HCT116 (cell line): Measurements from ENCODE around the gene GIN1. TPM values are rescaled to one million over a fixed set of nuclear protein-coding genes. Genes with fewer than 3 reads are reported as not detected.

ENCODE experiments used
- ATAC-seq: fragments of 200-7000 bp; cut with Tn5 transposase; 2 replicates; pipeline ENCODE4 v1.9.1; 2020; ENCODE audit warnings: mild to moderate bottlenecking, moderate library complexity
- BruUV-seq: library from RNA; stranded (reverse); fragments of 400-500 nt; replicated peaks from 2 replicates; lab custom pipeline; 2021; lab: Mats Ljungman, UMichigan
- CTCF ChIA-PET: fragments of 300-600 bp; sonication (Branson Sonifier 250); formaldehyde crosslinking; loops from one replicate; lab custom pipeline; 2021; ENCODE audit warnings: antibody characterized with exemption; lab: Charles Lee
- POLR2A ChIA-PET: fragments of 300-600, 350-600 bp; sonication (Branson Sonifier 250); formaldehyde crosslinking; loops from one replicate; lab custom pipeline; 2021; ENCODE audit warnings: antibody characterized with exemption; lab: Charles Lee
- RAD21 ChIA-PET, 2 experiments: fragments of 300-600 bp; sonication (Branson Sonifier 250); formaldehyde crosslinking; loops; one replicate each; lab custom pipeline; 2023; ENCODE audit warnings: low total read pairs in 2 of 2; ENCODE audit not compliant: uncharacterized antibody in 2 of 2, unreplicated experiment in 2 of 2, low non-redundant PET in 1 of 2; lab: Charles Lee
- DNase-seq: peaks from one replicate; pipeline ENCODE4 v3.0.0-alpha.2; 2010; ENCODE audit warnings: low read depth, low spot score
- H2AFZ ChIP-seq: fragments of 200-600 bp; shearing (Covaris generic), sonication (generic); 2 replicates; pipeline ENCODE4 v1.6.1; 2017; ENCODE audit warnings: low read depth, mixed run types, mixed read lengths, antibody characterized with exemption, low read length; ENCODE audit not compliant: poor library complexity, severe bottlenecking
- H3K27ac ChIP-seq: 2 replicates; pipeline ENCODE4 v1.5.1; 2012; ENCODE audit warnings: low read depth, low read length
- H3K27me3 ChIP-seq: fragments of 200-600 bp; sonication (generic); 2 replicates; pipeline ENCODE4 v1.6.1; 2016; ENCODE audit warnings: mixed run types, low read length, mixed read lengths; ENCODE audit not compliant: insufficient read depth
- H3K36me3 ChIP-seq, 2 experiments: fragments of 200-500 bp in 1 of 2; fragments of 200-600 bp in 1 of 2; sonication (Bioruptor generic) in 1 of 2; sonication (generic) in 1 of 2; 2 replicates each; pipeline versions ENCODE4 v1.5.1 to v1.6.1; 2014 to 2016; ENCODE audit warnings: low read length in 2 of 2, inconsistent platforms in 1 of 2, mixed read lengths in 1 of 2, mixed run types in 1 of 2; ENCODE audit not compliant: insufficient read depth in 2 of 2, control insufficient read depth in 1 of 2
- H3K4me1 ChIP-seq, 2 experiments: fragments of 200-600 bp in 1 of 2; sonication (generic) in 1 of 2; 2 replicates each; pipeline versions ENCODE4 v1.5.1 to v1.6.1; 2012 to 2017; ENCODE audit warnings: low read length in 2 of 2, inconsistent platforms in 1 of 2, mild to moderate bottlenecking in 1 of 2, mixed read lengths in 1 of 2, mixed run types in 1 of 2, moderate library complexity in 1 of 2; ENCODE audit not compliant: insufficient read depth in 2 of 2, control insufficient read depth in 1 of 2
- H3K4me2 ChIP-seq: fragments of 200-600 bp; sonication (generic); 2 replicates; pipeline ENCODE4 v1.6.1; 2017; ENCODE audit warnings: mixed run types, low read length, mixed read lengths
- H3K4me3 ChIP-seq, 2 experiments: fragments of 200-600 bp in 1 of 2; sonication (generic) in 1 of 2; replicated peaks in 1 of 2; 2 replicates each; pipeline ENCODE4 v1.5.1; 2011 to 2016; ENCODE audit warnings: low read length in 2 of 2, control low read depth in 1 of 2, low read depth in 1 of 2, mild to moderate bottlenecking in 1 of 2, mixed read lengths in 1 of 2, mixed run types in 1 of 2
- H3K79me2 ChIP-seq: fragments of 200-600 bp; sonication (generic); 2 replicates; pipeline ENCODE4 v1.6.1; 2017; ENCODE audit warnings: mild to moderate bottlenecking, mixed run types, low read length, moderate library complexity, mixed read lengths; ENCODE audit not compliant: insufficient read depth
- H3K9ac ChIP-seq: fragments of 200-600 bp; sonication (generic); 2 replicates; pipeline ENCODE4 v1.6.1; 2016; ENCODE audit warnings: low read length, mixed read lengths
- H3K9me2 ChIP-seq: fragments of 200-600 bp; sonication (generic), shearing (Covaris generic); 2 replicates; pipeline ENCODE4 v1.6.1; 2017; ENCODE audit warnings: mixed run types, mild to moderate bottlenecking, moderate library complexity; ENCODE audit not compliant: insufficient read depth
- H3K9me3 ChIP-seq, 2 experiments: fragments of 200-500 bp in 1 of 2; fragments of 200-600 bp in 1 of 2; sonication (Bioruptor generic) in 1 of 2; sonication (generic) in 1 of 2; 2 replicates each; pipeline ENCODE4 v1.6.1; 2014 to 2017; ENCODE audit warnings: low read length in 2 of 2, mixed read lengths in 2 of 2, inconsistent platforms in 1 of 2, low read depth in 1 of 2, mild to moderate bottlenecking in 1 of 2, mixed run types in 1 of 2, moderate library complexity in 1 of 2; ENCODE audit not compliant: control insufficient read depth in 1 of 2, insufficient read depth in 1 of 2
- H4K20me1 ChIP-seq: fragments of 200-600 bp; sonication (generic), shearing (Covaris generic); 2 replicates; pipeline ENCODE4 v1.6.1; 2017; ENCODE audit warnings: mixed run types, mild to moderate bottlenecking, moderate library complexity; ENCODE audit not compliant: insufficient read depth
- CBX3 ChIP-seq: IDR thresholded peaks from 2 replicates; pipeline ENCODE4 v1.6.1; 2012; ENCODE audit warnings: low read depth
- CTCF ChIP-seq, 3 experiments: fragments of 200-600 bp in 1 of 3; sonication (generic) in 1 of 3; IDR thresholded peaks in 2 of 3; conservative IDR thresholded peaks in 1 of 3; 2 replicates each; pipeline ENCODE4 v1.5.1; 2012 to 2017; ENCODE audit warnings: low read depth in 2 of 3, low read length in 2 of 3, antibody characterized with exemption in 1 of 3, borderline replicate concordance in 1 of 3, control low read depth in 1 of 3, mild to moderate bottlenecking in 1 of 3, mixed read lengths in 1 of 3, mixed run types in 1 of 3, moderate library complexity in 1 of 3; ENCODE audit not compliant: insufficient read depth in 1 of 3
- EGR1 ChIP-seq: IDR thresholded peaks from 2 replicates; pipeline ENCODE4 v1.6.1; 2012; ENCODE audit warnings: low read depth
- ELF1 ChIP-seq: IDR thresholded peaks from 2 replicates; pipeline ENCODE4 v1.6.1; 2012; ENCODE audit warnings: low read depth, borderline replicate concordance
- EZH2phosphoT487 ChIP-seq: fragments of 200-600 bp; IDR thresholded peaks from 2 replicates; pipeline ENCODE4 v1.6.1; 2018; ENCODE audit warnings: antibody characterized with exemption, borderline replicate concordance
- JUND ChIP-seq: IDR thresholded peaks from 2 replicates; pipeline ENCODE4 v1.6.1; 2012
- POLR2A ChIP-seq: IDR thresholded peaks from 2 replicates; pipeline ENCODE4 v1.7.0; 2011; ENCODE audit warnings: borderline replicate concordance; ENCODE audit not compliant: insufficient read depth, insufficient read length; ENCODE audit errors: extremely low read depth
- POLR2AphosphoS5 ChIP-seq: IDR thresholded peaks from 2 replicates; pipeline ENCODE4 v1.6.1; 2011; ENCODE audit warnings: mild to moderate bottlenecking, low read depth, low read length, moderate library complexity
- RAD21 ChIP-seq: IDR thresholded peaks from 2 replicates; pipeline ENCODE4 v1.6.1; 2012; ENCODE audit warnings: low read depth, mild to moderate bottlenecking
- SIN3A ChIP-seq: IDR thresholded peaks from 2 replicates; pipeline ENCODE4 v1.6.1; 2012; ENCODE audit warnings: low read depth
- SP1 ChIP-seq: IDR thresholded peaks from 2 replicates; pipeline ENCODE4 v1.6.1; 2012; ENCODE audit warnings: low read depth
- ZBTB33 ChIP-seq: IDR thresholded peaks from 2 replicates; pipeline ENCODE4 v1.6.1; 2011; ENCODE audit warnings: mild to moderate bottlenecking, low read length, moderate library complexity; ENCODE audit not compliant: insufficient replicate concordance; ENCODE audit errors: extremely low read depth
- ZNF274 ChIP-seq: fragments of 200-500 bp; sonication (Bioruptor generic); IDR thresholded peaks from 2 replicates; pipeline ENCODE4 v1.6.1; 2014; ENCODE audit warnings: mild to moderate bottlenecking, low read depth, low read length, inconsistent platforms
- intact Hi-C: fragments of 100-400 bp; cut with micrococcal nuclease; formaldehyde crosslinking; loops from 2 replicates; pipeline ENCODE4 v1.10.0; 2022
- total RNA-seq: library from RNA; stranded (reverse); gene quantifications from one replicate; pipeline ENCODE4 v1.2.1, GENCODE V29; 2021; ENCODE audit not compliant: unreplicated experiment
- TF ChIP-seq, protein P1 (sequence below): IDR thresholded peaks from 2 replicates; pipeline ENCODE4 v1.6.1; 2012

GIN1 gene
- total RNA-seq, 1 experiment from 2014 or later: 11.0 TPM

- ChIA-PET POLR2A (no interaction called here), RAD21 (no interaction called here), CTCF (no interaction called here)
- intact Hi-C loops: no loop called here
- no peaks in the 10 kb centered on the region for H3K9me2 ChIP-seq
- no peaks in the 10 kb centered on the region for H4K20me1 ChIP-seq
- H3K9me3 ChIP-seq: no peaks in the 10 kb centered on the region
- H3K79me2 ChIP-seq: peaks cover 79% of the 10 kb centered on the region
- no peak for ATAC-seq
- no peak overlapping the region for H3K4me2 ChIP-seq
- TF ChIP-seq CTCF (IDR thresholded peaks at IDR 0.05 in 2 of 3, conservative IDR thresholded peaks at IDR 0.05 in 1 of 3; ENCODE audit: borderline replicate concordance in 1 of 3, insufficient read depth in 1 of 3, low read depth in 2 of 3, low read length in 2 of 3): no peak
- no peak for TF ChIP-seq SIN3A
- TF ChIP-seq CBX3: no peak
- no peak for TF ChIP-seq POLR2AphosphoS5
- no peak for TF ChIP-seq EGR1
- TF ChIP-seq, protein P1, sequence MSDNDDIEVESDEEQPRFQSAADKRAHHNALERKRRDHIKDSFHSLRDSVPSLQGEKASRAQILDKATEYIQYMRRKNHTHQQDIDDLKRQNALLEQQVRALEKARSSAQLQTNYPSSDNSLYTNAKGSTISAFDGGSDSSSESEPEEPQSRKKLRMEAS: no peak
- TF ChIP-seq EZH2phosphoT487: no peak
- no peak for TF ChIP-seq POLR2A
- no peak for TF ChIP-seq JUND
- no peak for TF ChIP-seq ZBTB33
- no peak for TF ChIP-seq ELF1
- TF ChIP-seq ZNF274: no peak
- no peak for TF ChIP-seq RAD21
- no peak for TF ChIP-seq SP1
- no peak for DNase-seq
- peaks cover 5 to 13% of the 10 kb centered on the region in 2 experiments; a peak in 3 of 4 replicates for H3K4me1 ChIP-seq
- H3K27ac ChIP-seq: no peak overlapping the region
- H2AFZ ChIP-seq: no peak overlapping the region
- H3K9ac ChIP-seq: no peak overlapping the region
- no TSS peak for BruUV-seq
- no peak overlapping the region for H3K4me3 ChIP-seq
- no peaks in the 10 kb centered on the region for H3K27me3 ChIP-seq
- no peaks in the 10 kb centered on the region for H3K36me3 ChIP-seq
These were observed 2.4 kb downstream of the GIN1 start for GRCh38 chr5:103117471-103117991.
